Sigmoid colon (tissue), 4 donors: ENCODE data around the gene SPOPL.

Source experiments
- CTCF ChIP-seq, 4 experiments: fragments of 450-650 bp in 3 of 4; fragments of 200-600 bp in 1 of 4; IDR thresholded peaks; one replicate each; pipeline ENCODE4 v1.5.1; 2016 to 2019; ENCODE audit warnings: antibody characterized with exemption in 4 of 4, mild to moderate bottlenecking in 3 of 4, moderate library complexity in 2 of 4
- EP300 ChIP-seq, 4 donors: sonication (generic); formaldehyde crosslinking; IDR thresholded peaks; one replicate each; pipeline ENCODE4 v1.6.1; 2017; ENCODE audit warnings: antibody characterized with exemption in 4 of 4
- POLR2A ChIP-seq, 2 donors: fragments of 450-650 bp; IDR thresholded peaks; one replicate each; pipeline ENCODE4 v1.6.1; 2016; ENCODE audit warnings: antibody characterized with exemption in 2 of 2, mild to moderate bottlenecking in 2 of 2, moderate library complexity in 2 of 2
- POLR2AphosphoS5 ChIP-seq, 4 donors: sonication (generic); formaldehyde crosslinking; IDR thresholded peaks; one replicate each; pipeline ENCODE4 v1.6.1; 2017; ENCODE audit warnings: antibody characterized with exemption in 4 of 4

GRCh38 chr2:138515092-138515491 lies 13.5 kb downstream of the SPOPL start:
- TF ChIP-seq CTCF (IDR thresholded peaks at IDR 0.05), result no peak
- no peak for TF ChIP-seq POLR2AphosphoS5 (IDR thresholded peaks at IDR 0.05)
- no peak for TF ChIP-seq EP300 (IDR thresholded peaks at IDR 0.05)
- no peak for TF ChIP-seq POLR2A (IDR thresholded peaks at IDR 0.05)
